Activated B cell treated with CpG ODN at 0.5 μM for 24 hours (primary cell): ENCODE results near the gene KCNK6. TPM values are rescaled to one million over a fixed set of nuclear protein-coding genes. Genes with fewer than 3 reads are reported as not detected.

Experiments used
- ATAC-seq: fragments of 200-7000 bp; cut with Tn5 transposase; one replicate; pipeline ENCODE4 v1.10.0; 2021; ENCODE audit warnings: low read depth, mild to moderate bottlenecking, moderate library complexity
- CTCF ChIA-PET: fragments of 350-600 bp; sonication (Branson Sonifier 250); formaldehyde crosslinking; loops from one replicate; lab custom pipeline; 2021; ENCODE audit warnings: antibody characterized with exemption; lab: Charles Lee
- POLR2A ChIA-PET: fragments of 350-600 bp; sonication (Branson Sonifier 250); formaldehyde crosslinking; loops from one replicate; lab custom pipeline; 2021; ENCODE audit warnings: antibody characterized with exemption; lab: Charles Lee
- DNase-seq: peaks from one replicate; pipeline ENCODE4 v3.0.0; 2022
- H3K27ac Mint-ChIP-seq: one replicate; pipeline ENCODE4 v1.8.0; 2020; ENCODE audit warnings: mixed read lengths
- H3K27me3 Mint-ChIP-seq: one replicate; pipeline ENCODE4 v1.8.0; 2021; ENCODE audit warnings: mixed read lengths
- H3K36me3 Mint-ChIP-seq: one replicate; pipeline ENCODE4 v1.8.0; 2021; ENCODE audit warnings: low read depth, mixed read lengths
- H3K4me1 Mint-ChIP-seq: one replicate; pipeline ENCODE4 v1.8.0; 2021; ENCODE audit warnings: mixed read lengths
- H3K4me3 Mint-ChIP-seq: one replicate; pipeline ENCODE4 v1.8.0; 2020; ENCODE audit warnings: mild to moderate bottlenecking, mixed read lengths
- H3K9me3 Mint-ChIP-seq: one replicate; pipeline ENCODE4 v1.8.0; 2020; ENCODE audit warnings: mixed read lengths
- intact Hi-C: fragments of 100-400 bp; cut with micrococcal nuclease; formaldehyde crosslinking; loops from one replicate; pipeline ENCODE4 v1.15.1; 2024
- total RNA-seq: library from RNA; stranded (reverse); gene quantifications from 2 replicates; pipeline ENCODE4 v1.2.3, GENCODE V29; 2022
- TF ChIP-seq, protein P1 (sequence below): fragments of 200-600 bp; IDR thresholded peaks from one replicate; pipeline ENCODE4 v1.8.0; 2022; ENCODE audit warnings: antibody characterized with exemption, mild to moderate bottlenecking

The KCNK6 gene
- total RNA-seq, 1 donor from 2014 or later = 4.7 TPM

DNA sequence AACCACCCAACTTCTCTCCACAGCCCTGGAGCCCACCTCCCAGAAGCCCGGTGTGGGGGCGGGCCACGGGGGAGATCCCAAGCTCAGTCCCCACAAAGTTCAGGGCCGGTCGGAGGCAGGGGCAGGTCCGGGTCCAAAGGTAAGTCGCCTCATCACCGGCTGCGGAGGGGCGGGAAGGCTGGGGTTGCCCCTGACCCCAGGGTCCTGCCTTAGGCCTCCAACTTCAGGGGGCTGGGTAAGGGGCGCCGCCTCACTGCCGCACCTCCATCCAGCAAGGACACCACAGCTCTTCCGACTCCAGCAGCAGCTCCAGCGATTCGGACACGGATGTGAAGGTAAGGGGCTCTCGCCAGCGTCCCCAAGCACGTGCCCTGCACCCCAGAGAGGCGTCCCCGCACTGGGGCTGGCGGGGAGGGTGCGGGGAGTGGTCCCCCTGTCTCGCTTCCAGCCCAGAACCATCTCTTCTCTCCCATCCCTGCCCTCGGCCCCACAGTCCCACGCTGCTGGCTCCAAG, 15.2 kb upstream of the KCNK6 start:
- TF ChIP-seq, protein P1, sequence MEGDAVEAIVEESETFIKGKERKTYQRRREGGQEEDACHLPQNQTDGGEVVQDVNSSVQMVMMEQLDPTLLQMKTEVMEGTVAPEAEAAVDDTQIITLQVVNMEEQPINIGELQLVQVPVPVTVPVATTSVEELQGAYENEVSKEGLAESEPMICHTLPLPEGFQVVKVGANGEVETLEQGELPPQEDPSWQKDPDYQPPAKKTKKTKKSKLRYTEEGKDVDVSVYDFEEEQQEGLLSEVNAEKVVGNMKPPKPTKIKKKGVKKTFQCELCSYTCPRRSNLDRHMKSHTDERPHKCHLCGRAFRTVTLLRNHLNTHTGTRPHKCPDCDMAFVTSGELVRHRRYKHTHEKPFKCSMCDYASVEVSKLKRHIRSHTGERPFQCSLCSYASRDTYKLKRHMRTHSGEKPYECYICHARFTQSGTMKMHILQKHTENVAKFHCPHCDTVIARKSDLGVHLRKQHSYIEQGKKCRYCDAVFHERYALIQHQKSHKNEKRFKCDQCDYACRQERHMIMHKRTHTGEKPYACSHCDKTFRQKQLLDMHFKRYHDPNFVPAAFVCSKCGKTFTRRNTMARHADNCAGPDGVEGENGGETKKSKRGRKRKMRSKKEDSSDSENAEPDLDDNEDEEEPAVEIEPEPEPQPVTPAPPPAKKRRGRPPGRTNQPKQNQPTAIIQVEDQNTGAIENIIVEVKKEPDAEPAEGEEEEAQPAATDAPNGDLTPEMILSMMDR = no peak
- no peaks in the 10 kb centered on the region for H3K27me3 Mint-ChIP-seq
- intact Hi-C loops = no loop called here
- H3K4me3 Mint-ChIP-seq = no peak overlapping the region
- ChIA-PET POLR2A (interaction anchor here (0.6 kb wide), 1 partner anchor 20 kb away, joined by 3 read pairs; no protein-coding TSS in a partner anchor), CTCF (no interaction called here)
- no peaks in the 10 kb centered on the region for H3K4me1 Mint-ChIP-seq
- no peak for DNase-seq
- H3K27ac Mint-ChIP-seq = no peak overlapping the region
- no peak for ATAC-seq
- peaks cover 34% of the 10 kb centered on the region for H3K36me3 Mint-ChIP-seq
- no peaks in the 10 kb centered on the region for H3K9me3 Mint-ChIP-seq

DNA sequence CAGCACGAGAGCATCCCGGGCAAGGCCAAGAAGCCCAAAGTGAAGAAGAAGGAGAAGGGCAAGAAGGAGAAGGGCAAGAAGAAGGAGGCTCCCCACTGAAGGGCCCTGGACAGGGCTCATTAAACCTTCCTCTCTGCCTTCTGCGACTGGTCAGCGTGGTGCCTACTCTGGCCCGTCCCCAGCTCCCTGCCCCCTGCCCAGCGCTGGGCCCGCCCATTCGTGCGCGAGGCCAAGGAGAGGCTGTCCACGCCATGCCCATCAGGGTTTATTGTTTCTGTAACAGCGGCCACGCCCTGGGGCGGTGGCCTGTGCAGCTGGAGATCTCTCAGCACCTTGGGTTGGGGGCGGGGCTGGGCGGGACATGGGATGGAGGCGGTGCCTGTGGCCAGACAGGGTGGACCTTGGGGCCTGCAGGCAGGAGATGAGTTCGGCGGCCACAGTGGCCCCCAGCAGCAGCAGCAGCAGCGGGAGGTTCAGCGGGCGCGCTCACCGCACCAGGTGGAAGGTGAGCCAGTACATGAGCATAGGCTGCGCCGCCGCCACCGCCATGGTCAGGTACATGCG, 14.7 kb upstream of the KCNK6 start:
- ChIA-PET POLR2A (interaction anchor here (0.6 kb wide), 1 partner anchor 21 kb away, joined by 3 read pairs; no protein-coding TSS in a partner anchor), CTCF (no interaction called here)
- Mint-ChIP-seq H3K27me3 (no peaks in the 10 kb centered on the region), H3K4me3 (no peak overlapping the region), H3K9me3 (no peaks in the 10 kb centered on the region), H3K36me3 (peaks cover 34% of the 10 kb centered on the region), H3K4me1 (no peaks in the 10 kb centered on the region), H3K27ac (no peak overlapping the region)
- intact Hi-C loops = no loop called here
- TF ChIP-seq, protein P1 = no peak
- ATAC-seq (no peak), DNase-seq (no peak)

DNA sequence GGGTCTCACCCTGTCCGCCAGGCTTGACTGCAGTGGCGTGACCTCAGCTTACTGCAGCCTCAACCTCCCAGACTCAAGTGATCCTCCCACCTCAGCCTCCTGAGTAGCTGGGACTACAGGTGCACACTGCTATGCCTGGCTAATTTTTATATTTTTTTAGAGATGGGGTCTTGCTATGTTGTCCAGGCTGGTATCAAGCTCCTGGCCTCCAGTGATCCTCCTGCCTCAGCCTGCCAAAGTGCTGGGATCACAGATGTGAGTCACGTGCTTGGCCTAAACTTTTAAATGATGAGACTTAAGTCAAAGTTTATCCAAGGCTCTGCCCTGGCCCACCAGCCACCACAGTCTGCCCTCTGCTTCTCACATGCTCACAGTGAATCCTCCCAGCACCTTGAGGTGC, 13.4 kb upstream of the KCNK6 start:
- Mint-ChIP-seq H3K36me3 (peaks cover 37% of the 10 kb centered on the region), H3K27ac (no peak overlapping the region), H3K9me3 (no peaks in the 10 kb centered on the region), H3K4me1 (no peaks in the 10 kb centered on the region), H3K27me3 (no peaks in the 10 kb centered on the region), H3K4me3 (no peak overlapping the region)
- ATAC-seq = no peak
- intact Hi-C loops = no loop called here
- DNase-seq = no peak
- ChIA-PET POLR2A (no interaction called here), CTCF (no interaction called here)
- TF ChIP-seq, protein P1 = no peak

- H3K27me3 Mint-ChIP-seq = no peaks in the 10 kb centered on the region
- no peak overlapping the region for H3K4me3 Mint-ChIP-seq
- no peak for ATAC-seq
- ChIA-PET POLR2A (no interaction called here), CTCF (no interaction called here)
- H3K27ac Mint-ChIP-seq = no peak overlapping the region
- TF ChIP-seq, protein P1 = no peak
- DNase-seq = no peak
- H3K36me3 Mint-ChIP-seq = peaks cover 37% of the 10 kb centered on the region
- no peaks in the 10 kb centered on the region for H3K9me3 Mint-ChIP-seq
- no peaks in the 10 kb centered on the region for H3K4me1 Mint-ChIP-seq
- intact Hi-C loops = no loop called here
Observed at GRCh38 chr19:38307076-38307475, 12.6 kb upstream of the KCNK6 start.

DNA sequence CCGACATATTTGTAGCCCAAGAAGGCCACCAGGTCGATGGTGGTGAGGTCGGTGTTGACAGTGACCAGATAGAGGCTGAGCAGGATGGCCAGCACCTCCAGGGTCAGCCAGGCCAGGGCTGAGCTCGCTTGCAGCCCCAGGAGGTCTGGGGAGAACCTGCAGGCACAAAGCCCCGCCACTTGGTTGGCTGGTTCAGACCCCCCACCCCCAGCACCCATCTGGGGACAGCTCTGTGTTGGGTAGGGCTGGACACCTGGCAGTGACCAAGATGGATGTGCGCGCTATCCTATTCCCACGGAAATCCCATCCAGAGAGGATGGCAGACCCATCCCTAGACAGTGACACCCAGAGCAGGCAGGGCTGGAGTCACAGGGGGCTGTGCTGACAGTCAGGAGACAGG, 12.0 kb upstream of the KCNK6 start:
- intact Hi-C loops = no loop called here
- H3K27me3 Mint-ChIP-seq = no peaks in the 10 kb centered on the region
- H3K4me3 Mint-ChIP-seq = no peak overlapping the region
- peaks cover 36% of the 10 kb centered on the region for H3K36me3 Mint-ChIP-seq
- TF ChIP-seq, protein P1 = no peak
- peaks cover 3% of the 10 kb centered on the region for H3K4me1 Mint-ChIP-seq
- DNase-seq = no peak
- POLR2A ChIA-PET = no interaction called here
- ATAC-seq = no peak
- CTCF ChIA-PET = no interaction called here
- no peak overlapping the region for H3K27ac Mint-ChIP-seq
- H3K9me3 Mint-ChIP-seq = no peaks in the 10 kb centered on the region
